GM23338 (cell line): ENCODE measurements around the gene MEPE.

Experiments used
- CREB1 ChIP-seq: fragments of 250-450 bp; sonication (Bioruptor Pico); IDR thresholded peaks from 2 replicates; pipeline ENCODE4 v1.5.0; 2020; ENCODE audit warnings: low read depth, mild to moderate bottlenecking, moderate library complexity
- CTCF ChIP-seq, 2 experiments: fragments of 200-600 bp in 1 of 2; sonication (generic) in 1 of 2; conservative IDR thresholded peaks; 2 replicates each; pipeline versions ENCODE4 v1.5.1 to v1.6.1; 2016 to 2017; ENCODE audit warnings: antibody characterized with exemption in 2 of 2, low read depth in 2 of 2, mild to moderate bottlenecking in 2 of 2, moderate library complexity in 1 of 2
- ETS1 ChIP-seq: IDR thresholded peaks from 2 replicates; pipeline ENCODE4 v1.6.1; 2016; ENCODE audit warnings: antibody characterized with exemption
- EZH2 ChIP-seq: fragments of 200-600 bp; sonication (generic); IDR thresholded peaks from one replicate; pipeline ENCODE4 v1.8.0; 2017; ENCODE audit warnings: antibody characterized with exemption, mild to moderate bottlenecking, low read depth; ENCODE audit not compliant: unreplicated experiment
- EZH2phosphoT487 ChIP-seq: fragments of 200-600 bp; sonication (generic); IDR thresholded peaks from one replicate; pipeline ENCODE4 v1.8.1; 2018; ENCODE audit warnings: antibody characterized with exemption; ENCODE audit not compliant: unreplicated experiment
- JUNB ChIP-seq: IDR thresholded peaks from one replicate; pipeline ENCODE4 v1.6.1; 2016; ENCODE audit warnings: antibody characterized with exemption; ENCODE audit not compliant: unreplicated experiment
- NANOG ChIP-seq: IDR thresholded peaks from 2 replicates; pipeline ENCODE4 v1.6.1; 2016; ENCODE audit warnings: antibody characterized with exemption, borderline replicate concordance
- POLR2AphosphoS5 ChIP-seq: IDR thresholded peaks from 2 replicates; pipeline ENCODE4 v1.6.1; 2016; ENCODE audit warnings: antibody characterized with exemption, low read depth
- REST ChIP-seq: IDR thresholded peaks from one replicate; pipeline ENCODE4 v1.6.1; 2018; ENCODE audit warnings: antibody characterized with exemption; ENCODE audit not compliant: unreplicated experiment
- STAT1 ChIP-seq: IDR thresholded peaks from one replicate; pipeline ENCODE4 v1.6.1; 2016; ENCODE audit warnings: antibody characterized with exemption; ENCODE audit not compliant: unreplicated experiment
- ZNF331 ChIP-seq: fragments of 250-450 bp; sonication (Bioruptor Pico); IDR thresholded peaks from 2 replicates; pipeline ENCODE4 v1.5.0; 2020; ENCODE audit warnings: low read depth, mild to moderate bottlenecking, moderate library complexity
- ZNF462 ChIP-seq: fragments of 250-450 bp; sonication (Bioruptor Pico); IDR thresholded peaks from 2 replicates; pipeline ENCODE4 v1.5.0; 2020; ENCODE audit warnings: mild to moderate bottlenecking, moderate library complexity

GRCh38 chr4:87862236-87862635 lies 29.5 kb downstream of the MEPE start:
- no peak for TF ChIP-seq ETS1
- TF ChIP-seq CREB1 (CRISPR knock-in tag): no peak
- TF ChIP-seq EZH2: no peak
- TF ChIP-seq CTCF (conservative IDR thresholded peaks at IDR 0.05; ENCODE audit: low read depth in 2 of 2): no peak
- no peak for TF ChIP-seq REST
- no peak for TF ChIP-seq POLR2AphosphoS5
- no peak for TF ChIP-seq NANOG
- no peak for TF ChIP-seq EZH2phosphoT487
- TF ChIP-seq JUNB: no peak
- TF ChIP-seq STAT1: no peak
- TF ChIP-seq ZNF331: no peak
- TF ChIP-seq ZNF462 (CRISPR knock-in tag): no peak
